Stimulated activated CD8-positive, alpha-beta memory T cell treated with anti-CD3 and anti-CD28 coated beads, Interleukin-2, amount 100 ng/mL, for 1 hour (primary cell): ENCODE data around the gene CYP2W1.
"Not testable (repeated sequence)": the region's sequence is repeated elsewhere in the genome, so short reads cannot be mapped to it uniquely, and the experiment has no call there.

Experiments
- DNase-seq, 2 donors: peaks; one replicate each; pipeline ENCODE4 v3.0.0-alpha.2; 2020; ENCODE audit warnings: low read depth in 2 of 2

The CYP2W1 gene

DNA sequence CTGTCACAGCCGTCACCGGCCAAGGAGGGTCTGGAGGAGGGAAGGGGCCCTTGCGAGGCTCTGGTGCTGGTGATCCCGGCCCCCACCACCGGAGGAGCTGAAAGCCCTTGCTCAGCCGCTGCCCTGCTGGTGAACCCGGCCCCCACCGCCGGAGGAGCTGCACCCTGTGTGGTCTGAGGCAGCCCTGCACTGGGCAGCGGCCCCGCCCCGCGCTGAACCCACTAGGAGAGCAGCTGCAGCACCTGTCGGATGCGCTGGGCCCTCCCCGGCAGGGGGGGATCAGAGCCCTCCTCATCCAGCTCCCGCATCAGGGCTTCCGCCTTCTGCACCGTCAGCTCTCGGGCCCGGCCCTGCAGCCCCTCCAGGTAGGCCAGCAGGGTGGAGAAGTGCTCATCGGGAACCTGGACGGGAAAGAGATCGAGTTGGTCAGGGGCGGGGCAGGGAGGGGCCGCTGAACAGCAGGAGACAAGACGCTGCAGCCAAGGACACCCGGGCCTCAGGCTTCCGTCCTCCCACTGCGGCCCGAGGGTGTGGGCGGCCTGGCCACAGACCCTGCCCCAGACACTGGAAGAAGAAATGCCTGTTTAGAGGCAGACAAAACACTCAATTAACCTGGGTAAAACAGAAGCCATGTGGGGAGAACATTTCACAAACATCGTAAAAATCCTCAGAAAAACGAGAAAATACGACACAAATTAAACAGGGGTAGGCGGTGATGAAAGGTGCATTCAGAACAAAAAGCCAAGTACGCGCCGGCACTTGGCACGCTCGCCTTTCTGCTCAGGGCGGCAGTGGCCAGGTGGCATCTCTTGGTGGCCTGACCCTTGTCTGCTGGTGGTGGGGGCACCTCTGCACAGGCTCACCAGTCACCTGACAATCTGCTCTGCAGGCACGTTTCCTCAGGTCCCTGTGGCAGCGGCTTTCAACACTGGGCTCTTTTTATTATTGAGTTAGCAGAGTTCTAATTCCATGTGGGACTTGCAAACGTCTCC lies 14.7 kb downstream of the CYP2W1 start:
- no peak for DNase-seq

DNA sequence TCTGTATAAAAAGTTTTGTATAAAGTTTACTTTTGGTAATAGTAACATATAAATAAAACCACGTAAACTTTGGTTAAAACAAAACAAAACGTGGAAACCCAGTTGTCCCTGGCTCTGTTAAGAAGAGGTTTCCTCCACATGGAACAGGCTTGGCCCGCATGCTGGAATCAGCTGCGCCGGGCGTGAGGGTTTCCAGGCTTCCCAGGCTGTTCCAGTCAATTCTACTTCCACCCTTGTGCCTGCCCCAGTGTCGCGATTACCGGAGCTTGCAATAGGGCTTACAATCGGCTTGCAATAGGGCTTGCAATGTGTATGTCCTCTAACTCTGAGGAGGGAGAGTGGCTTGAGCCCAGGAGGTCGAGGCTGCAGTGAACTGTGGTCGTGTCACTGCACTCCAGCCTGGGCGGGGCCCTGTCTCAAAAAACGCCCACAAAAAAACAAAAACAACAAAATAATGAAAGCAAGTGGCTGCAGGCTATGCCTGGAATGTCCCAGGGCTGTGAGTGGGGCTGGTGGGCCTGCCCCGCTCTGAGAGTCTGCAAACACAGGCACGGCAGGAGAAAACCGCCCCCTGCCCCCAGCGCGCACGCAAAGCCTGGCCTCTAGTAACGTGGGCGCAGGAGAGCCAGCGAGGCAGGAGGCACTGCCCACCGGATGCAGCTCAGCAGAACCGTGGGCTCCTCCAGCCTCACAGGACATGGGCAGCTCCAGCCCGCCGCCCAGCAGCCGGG lies 16.3 kb downstream of the CYP2W1 start:
- DNase-seq: no peak

DNA sequence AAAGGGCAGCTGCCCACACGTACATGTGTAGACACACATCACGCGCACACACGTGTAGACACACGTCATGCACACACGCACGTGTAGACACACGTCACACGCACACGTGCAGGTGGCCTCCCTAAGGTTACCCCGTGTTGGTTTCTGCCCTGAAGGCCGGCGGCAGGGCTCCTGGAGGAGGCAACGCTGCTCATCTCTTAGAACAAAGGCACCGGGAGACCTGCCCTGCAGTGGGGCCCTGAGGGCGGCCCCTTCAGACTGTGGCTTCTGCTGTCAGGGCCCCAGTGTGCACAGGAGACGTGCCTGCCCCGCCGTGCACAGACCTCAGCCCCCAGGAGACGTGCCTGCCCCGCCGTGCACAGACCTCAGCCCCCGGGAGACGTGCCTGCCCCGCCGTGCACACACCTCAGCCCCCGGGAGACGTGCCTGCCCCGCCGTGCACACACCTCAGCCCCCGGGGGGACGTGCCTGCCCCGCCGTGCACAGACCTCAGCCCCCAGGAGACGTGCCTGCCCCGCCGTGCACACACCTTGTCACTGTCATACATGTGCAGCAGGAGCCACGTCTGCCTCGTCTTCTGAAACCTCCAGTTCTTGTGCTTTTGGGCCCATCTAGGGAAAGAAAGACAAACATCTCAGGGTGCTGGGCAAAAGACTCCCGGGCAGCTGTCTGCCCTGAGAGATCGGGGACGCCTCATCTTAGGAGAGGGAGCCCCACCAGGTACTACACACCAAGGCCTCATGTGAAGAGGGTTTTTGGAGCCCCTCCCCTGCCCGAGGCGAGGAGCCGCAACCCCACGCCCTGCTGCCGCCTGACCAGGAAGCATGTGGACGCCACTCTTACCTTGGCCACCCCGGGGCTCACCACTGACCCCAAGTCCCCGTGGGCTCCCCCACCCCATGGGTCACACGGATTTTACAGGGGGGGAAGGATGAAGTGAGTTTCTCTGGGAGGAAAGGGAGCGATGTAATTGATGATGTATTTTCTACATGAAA lies 17.3 kb downstream of the CYP2W1 start:
- no peak for DNase-seq

DNA sequence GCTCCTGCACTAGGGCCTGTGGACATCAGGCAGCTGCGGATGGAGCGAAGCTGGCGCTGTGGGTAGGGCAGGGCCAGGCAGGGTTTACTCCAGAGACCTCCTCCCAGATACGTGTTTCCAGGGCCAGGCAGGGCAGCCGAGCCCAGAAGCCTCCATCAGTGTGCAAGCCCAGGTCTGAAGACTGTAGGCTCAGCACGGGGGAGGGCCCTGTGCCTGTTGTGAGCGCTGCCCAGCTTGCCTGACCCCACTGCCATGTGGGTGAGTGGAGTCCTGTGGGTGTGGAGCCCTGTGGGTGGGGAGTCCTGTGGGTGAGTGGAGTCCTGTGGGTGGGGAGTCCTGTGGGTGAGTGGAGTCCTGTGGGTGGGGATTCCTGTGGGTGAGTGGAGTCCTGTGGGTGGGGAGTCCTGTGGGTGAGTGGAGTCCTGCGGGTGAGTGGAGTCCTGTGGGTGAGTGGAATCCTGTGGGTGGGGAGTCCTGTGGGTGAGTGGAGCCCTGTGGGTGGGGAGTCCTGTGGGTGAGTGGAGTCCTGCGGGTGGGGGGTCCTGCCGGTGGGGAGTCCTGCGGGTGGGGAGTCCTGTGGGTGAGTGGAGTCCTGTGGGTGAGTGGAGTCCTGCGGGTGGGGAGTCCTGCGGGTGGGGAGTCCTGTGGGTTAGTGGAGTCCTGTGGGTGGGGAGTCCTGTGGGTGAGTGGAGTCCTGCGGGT lies 18.2 kb downstream of the CYP2W1 start:
- not testable (repeated sequence) for DNase-seq

DNA sequence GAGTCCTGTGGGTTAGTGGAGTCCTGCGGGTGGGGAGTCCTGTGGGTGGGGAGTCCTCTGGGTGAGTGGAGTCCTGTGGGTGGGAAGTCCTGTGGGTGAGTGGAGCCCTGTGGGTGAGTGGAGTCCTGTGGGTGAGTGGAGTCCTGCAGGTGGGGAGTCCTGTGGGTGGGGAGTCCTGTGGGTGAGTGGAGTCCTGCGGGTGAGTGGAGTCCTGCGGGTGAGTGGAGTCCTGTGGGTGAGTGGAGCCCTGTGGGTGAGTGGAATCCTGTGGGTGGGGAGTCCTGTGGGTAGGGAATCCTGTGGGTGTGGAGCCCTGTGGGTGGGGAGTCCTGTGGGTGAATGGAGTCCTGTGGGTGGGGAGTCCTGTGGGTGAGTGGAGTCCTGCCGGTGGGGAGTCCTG lies 19.0 kb downstream of the CYP2W1 start:
- not testable (repeated sequence) for DNase-seq

DNA sequence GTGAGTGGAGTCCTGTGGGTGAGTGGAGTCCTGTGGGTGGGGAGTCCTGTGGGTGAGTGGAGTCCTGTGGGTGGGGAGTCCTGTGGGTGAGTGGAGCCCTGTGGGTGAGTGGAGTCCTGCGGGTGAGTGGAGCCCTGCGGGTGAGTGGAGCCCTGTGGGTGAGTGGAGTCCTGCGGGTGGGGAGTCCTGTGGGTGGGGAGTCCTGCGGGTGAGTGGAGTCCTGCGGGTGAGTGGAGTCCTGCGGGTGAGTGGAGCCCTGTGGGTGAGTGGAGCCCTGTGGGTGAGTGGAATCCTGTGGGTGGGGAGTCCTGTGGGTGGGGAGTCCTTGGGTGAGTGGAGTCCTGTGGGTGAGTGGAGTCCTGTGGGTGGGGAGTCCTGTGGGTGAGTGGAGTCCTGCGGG lies 19.5 kb downstream of the CYP2W1 start:
- DNase-seq: not testable (repeated sequence)

DNA sequence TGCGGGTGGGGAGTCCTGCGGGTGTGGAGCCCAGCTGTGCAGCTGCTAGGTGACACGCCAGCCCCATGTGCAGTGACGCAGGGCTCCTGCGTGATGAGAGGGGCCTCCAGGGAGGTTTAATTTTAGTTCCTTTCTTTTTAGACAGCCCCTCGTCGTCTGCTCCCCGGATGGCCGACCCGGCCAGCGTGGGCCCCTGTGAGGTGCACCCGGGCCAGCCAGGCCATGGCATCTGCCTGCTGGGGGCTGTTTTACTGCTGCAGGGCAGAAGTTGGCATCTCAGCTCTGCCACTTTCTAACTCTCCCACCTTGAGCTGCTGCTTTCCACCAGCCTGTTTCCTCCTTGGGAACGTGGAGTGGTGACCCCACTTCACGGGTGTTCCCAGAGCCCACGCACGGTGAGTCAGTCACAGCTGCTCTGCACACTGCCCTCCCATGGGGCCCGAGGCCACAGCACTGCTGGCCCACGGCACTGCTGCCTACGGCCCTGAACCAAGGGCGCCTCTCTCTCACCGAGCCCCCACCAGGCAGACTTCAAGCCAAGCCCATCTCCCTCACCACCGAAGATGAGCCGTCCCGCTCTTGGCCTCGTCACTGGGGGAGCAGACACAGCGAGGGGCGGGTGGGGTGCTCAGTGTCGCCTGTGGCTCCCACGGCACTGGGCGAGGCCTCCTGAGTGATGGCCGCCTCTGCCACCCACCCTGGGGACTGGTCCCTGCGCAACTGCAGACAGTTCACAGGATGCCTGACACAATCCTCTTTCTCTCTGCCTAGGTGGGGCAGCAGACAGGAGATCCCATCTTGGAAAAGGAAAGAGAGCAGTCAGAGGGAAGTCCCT lies 21.3 kb downstream of the CYP2W1 start:
- no peak for DNase-seq

DNA sequence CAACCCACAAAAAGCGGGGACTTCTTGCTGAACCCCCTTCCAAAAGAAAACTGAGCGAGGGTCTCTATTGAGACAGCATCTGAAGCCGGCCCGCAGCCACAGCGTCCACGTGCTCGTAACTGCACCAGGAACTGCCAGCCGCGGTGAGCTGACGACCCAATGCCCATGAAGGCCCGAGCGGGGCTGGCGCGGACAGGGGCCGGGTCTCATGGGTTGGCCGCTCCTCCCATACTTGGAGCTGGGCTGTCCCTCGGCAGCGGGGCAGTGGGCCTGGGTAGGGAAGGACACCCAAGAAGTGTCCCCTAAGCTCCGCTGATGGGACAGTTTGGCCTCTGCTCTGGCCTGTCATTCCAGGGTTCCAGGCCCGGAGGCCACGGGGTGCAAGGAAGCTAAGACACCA lies 22.3 kb downstream of the CYP2W1 start:
- DNase-seq: no peak

DNA sequence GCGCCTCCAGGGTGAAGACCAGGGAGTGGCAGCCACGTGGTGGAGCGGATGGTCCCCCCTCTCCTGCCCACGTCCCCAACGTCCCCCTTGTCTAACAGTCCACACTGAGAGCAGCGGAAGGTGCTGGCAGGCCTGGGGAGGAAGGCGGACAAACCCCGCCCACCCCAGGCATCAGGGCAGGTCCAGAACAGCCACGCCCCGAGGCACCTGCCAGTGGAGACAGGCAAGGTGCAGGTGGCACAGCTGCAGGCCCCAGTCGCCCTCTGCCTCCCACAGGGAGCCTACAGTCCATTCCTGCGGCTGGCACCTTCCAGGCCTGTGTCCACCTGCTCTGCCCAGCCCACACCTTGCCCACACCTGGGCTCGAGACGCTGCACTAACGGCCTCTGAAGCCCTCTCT lies 24.9 kb downstream of the CYP2W1 start:
- no peak for DNase-seq

DNA sequence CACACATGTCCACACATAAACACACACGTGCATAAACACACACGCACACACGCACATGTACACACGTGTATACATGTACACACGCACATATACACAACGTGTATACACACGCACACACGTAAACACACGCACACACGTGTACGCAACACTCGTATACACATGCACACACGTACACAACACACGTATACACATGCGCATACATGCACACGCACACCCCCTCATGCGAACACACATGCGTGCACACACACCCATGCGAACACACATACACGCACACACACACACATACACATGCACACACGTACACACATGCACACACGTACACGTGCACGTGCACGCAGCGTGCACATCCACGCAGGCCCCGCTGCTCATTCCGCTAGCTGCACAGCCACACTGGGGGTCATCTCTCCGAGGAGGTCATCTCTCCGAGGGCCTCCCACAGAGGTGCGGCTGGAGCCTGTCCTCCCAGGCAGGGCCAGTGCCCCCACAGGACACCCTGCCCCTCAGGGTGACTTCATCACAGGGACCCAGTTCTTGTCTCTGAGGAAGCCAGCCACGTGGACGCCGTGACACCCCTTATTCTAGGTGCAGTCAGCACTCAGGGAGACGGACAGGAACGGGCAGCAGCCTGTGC lies 25.9 kb downstream of the CYP2W1 start:
- DNase-seq: no peak

DNA sequence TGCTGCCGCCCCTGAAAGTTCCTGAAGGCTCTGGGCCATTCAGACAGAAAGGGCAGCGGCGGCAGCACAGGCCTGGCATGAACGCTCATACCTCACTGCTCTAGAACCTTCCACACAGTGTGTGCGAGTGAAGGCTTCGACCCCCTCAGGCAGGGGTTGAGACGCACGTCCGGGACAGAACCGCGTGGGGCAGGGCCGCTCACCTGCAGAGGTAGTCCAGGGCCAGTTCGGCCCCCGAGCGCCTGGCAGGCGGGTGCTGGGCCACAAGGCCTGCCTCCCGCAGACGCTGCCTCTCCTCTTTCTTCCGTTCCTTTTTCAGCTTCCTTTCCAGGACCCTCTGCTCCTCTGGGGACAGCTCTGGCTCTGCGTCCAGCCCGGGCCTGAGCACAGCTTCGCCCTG lies 26.8 kb downstream of the CYP2W1 start:
- DNase-seq: no peak

DNA sequence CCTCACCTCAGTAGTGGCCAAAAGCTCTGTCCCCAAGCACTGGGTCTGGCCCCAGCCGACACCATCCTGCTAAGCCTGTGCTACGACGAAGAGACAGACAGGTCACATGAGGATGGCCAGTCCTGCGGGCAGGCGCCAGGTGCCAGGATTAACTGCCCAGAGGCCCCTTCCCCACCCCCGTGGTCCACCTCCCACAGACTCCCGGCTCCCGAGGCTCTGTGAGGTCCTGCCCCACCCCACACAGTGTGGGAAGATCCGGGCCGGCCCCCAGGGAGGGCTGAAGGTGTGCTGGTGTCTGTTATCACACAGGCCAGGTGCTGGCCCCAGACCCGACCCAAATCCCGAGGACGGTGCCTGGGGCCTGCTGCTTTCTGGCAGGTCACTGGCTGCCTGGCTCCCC lies 27.2 kb downstream of the CYP2W1 start:
- no peak for DNase-seq

DNA sequence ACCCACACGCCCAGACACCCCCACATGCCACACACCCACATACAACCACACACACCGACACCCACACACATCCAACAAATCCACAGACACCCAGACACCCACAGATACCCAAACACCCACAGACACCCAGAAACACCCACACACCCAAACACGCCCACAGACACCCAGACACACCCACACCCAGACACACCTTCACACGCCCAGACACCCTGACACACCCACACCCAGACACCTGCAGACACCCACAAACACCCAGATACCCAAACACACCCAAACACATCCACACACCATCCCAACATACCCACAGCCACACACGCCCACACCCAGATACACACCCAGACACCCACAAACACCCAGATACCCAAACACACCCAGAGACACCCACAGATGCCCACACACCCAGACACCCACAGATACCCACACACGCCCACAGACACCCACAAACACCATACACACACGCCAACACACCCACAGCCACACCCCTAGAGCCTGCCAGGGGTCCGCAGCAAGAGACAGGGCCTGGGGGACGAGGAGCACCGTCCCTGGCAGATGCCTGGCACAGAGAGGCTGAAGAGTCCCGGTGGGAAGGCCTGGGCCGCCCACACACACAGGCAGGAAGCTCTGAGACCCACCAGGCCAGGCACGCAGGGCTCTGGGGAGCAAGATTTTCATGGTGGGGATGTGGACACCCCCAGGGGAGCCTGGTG lies 28.5 kb downstream of the CYP2W1 start:
- no peak for DNase-seq

DNA sequence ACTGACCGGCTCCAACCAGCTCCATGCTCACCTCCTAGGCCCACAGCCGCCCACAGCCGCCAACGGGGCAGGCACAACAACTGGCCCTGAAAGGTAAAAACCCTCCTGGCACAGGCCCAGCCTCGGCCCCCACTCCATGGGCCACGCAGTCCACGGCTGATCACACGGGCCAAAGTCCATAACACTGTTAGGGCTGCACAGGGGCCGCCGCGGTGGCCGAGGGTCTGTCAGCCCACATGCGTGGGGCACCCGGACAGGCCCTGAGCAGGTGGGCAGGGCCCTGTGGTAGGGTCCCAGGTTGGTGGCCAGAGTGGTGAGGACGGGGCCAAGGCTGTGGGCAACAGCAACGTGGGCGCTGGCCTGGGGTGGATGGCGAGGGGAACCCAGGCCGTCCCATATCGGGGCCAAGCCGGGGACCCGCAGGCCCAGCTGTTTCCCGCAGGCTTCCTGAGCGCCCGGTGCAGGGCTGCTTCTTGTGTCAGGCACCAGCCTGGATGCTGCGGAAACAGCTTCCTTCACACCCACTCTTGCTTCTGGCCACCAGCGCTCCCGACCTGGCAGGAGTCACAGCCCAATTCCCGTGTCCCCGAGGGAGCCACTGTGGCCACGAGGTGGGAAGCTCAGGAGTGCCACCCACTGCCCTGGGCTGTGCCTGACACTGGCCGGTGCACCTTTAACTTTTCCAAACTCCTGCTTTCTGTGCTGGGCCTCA lies 29.2 kb downstream of the CYP2W1 start:
- DNase-seq: no peak

DNA sequence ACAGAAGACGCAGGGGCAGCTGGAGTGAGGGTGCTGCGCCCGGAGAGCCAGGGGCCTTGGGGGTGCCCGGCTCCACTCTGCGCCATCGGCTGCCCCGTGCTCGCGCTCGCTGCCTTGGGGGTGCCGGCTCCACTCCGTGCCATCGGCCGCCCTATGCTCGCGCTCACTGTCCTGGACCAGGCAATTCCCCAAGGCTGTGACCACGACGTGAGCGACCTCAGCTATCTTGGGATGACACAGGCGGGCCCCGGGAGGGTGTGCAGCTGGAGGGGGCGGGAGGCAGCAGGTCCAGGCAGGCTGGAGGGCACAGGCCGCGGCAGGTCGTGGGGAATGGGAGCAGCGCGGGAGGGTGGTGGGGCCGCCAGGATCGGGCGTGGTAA lies 29.7 kb downstream of the CYP2W1 start:
- DNase-seq: no peak

DNA sequence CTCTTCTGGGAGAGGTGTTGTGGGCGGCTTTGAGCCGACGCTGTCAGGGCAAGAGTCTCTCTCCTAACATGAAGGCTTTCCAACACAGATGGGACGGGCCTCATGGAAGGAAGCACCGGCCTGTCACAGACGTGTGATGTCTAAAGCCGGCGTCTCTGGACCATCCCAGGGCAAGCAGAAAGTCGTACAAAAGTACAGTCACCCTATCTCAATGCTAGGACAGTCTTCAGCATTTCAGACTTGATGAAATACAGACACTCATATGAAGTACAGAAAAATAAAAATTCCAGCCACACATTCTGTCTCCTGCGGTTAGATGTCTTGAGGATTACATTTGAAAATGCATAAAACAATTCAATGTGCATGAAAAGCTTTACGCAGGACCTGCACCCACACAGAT lies 30.6 kb downstream of the CYP2W1 start:
- no peak for DNase-seq

DNA sequence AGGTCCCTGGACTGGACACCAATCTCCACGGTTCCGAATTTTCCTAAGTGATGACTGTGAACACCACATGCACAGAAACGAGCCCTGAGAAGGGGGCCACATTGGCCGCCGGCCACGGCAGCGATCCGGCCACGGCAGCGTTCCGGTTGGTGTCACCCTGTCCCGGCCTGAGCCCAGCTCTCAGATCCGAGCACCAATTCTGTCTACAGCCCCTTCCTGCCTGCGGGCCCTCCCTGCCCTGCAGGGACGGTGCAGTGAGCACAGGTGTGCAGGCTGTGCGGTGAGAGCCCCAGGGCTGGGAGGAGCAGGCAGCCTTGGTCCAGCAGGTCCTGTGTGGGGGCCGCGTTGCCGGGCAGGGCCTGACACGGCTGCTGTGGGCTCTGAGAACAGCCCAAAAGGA lies 31.7 kb downstream of the CYP2W1 start:
- DNase-seq: no peak
